Stimulated activated CD8-positive, alpha-beta memory T cell treated with anti-CD3 and anti-CD28 coated beads, Interleukin-15, amount 100 ng/mL, for 1 hour (primary cell): ENCODE data around the gene PEAK3.
"Not testable (repeated sequence)": the region's sequence is repeated elsewhere in the genome, so short reads cannot be mapped to it uniquely, and the experiment has no call there.

Source experiments
- DNase-seq: peaks from one replicate; pipeline ENCODE4 v3.0.0-alpha.2; 2020; ENCODE audit warnings: low read depth

PEAK3 gene

GRCh38 chr19:2288818-2289713, 7.1 kb upstream of the PEAK3 start:
- no peak for DNase-seq

- DNase-seq: no peak
Measured at GRCh38 chr19:2288338-2288817, 6.4 kb upstream of the PEAK3 start.

- no peak for DNase-seq
Measured at GRCh38 chr19:2287585-2288337, 5.8 kb upstream of the PEAK3 start.

- DNase-seq: no peak
Measured at GRCh38 chr19:2286402-2287140, 4.6 kb upstream of the PEAK3 start.

- DNase-seq: no peak
Measured at GRCh38 chr19:2283835-2284507, 2.0 kb upstream of the PEAK3 start.

GRCh38 chr19:2282862-2283237, 875 bp upstream of the PEAK3 start:
- DNase-seq: no peak

GRCh38 chr19:2281265-2282061, 512 bp downstream of the PEAK3 start:
- DNase-seq: not testable (repeated sequence)

GRCh38 chr19:2280633-2281264, 1.2 kb downstream of the PEAK3 start:
- DNase-seq: no peak

GRCh38 chr19:2278459-2279158, 3.4 kb downstream of the PEAK3 start:
- DNase-seq: no peak

GRCh38 chr19:2277138-2277537, 4.8 kb downstream of the PEAK3 start:
- no peak for DNase-seq

- DNase-seq: no peak
Measured at GRCh38 chr19:2276429-2276986, 5.5 kb downstream of the PEAK3 start.

- DNase-seq: no peak
Measured at GRCh38 chr19:2275588-2276428, 6.2 kb downstream of the PEAK3 start.

- DNase-seq: no peak
Measured at GRCh38 chr19:2274931-2275535, 6.9 kb downstream of the PEAK3 start.

GRCh38 chr19:2274185-2274711, 7.7 kb downstream of the PEAK3 start:
- DNase-seq: no peak

- DNase-seq: no peak
Measured at GRCh38 chr19:2273356-2274184, 8.4 kb downstream of the PEAK3 start.

- no peak for DNase-seq
Measured at GRCh38 chr19:2271234-2272103, 10.5 kb downstream of the PEAK3 start.
